Right lobe of liver (tissue), 4 donors: Measurements from ENCODE around the gene MZT2A.
"Not testable (repeated sequence)": the region's sequence is repeated elsewhere in the genome, so short reads cannot be mapped to it uniquely, and the experiment has no call there.

ENCODE experiments used
- POLR2A ChIP-seq: fragments of 450-650 bp; IDR thresholded peaks from one replicate; pipeline ENCODE4 v1.6.1; 2017; ENCODE audit warnings: antibody characterized with exemption, mild to moderate bottlenecking
- TF ChIP-seq, protein P1 (sequence below), 4 donors: fragments of 200-600 bp in 3 of 4; fragments of 450-650 bp in 1 of 4; IDR thresholded peaks; one replicate each; pipeline versions ENCODE4 v1.5.1 to v1.8.0; 2016 to 2022; ENCODE audit warnings: antibody characterized with exemption in 4 of 4, mild to moderate bottlenecking in 2 of 4
- donor health status: DM: no; HTN: no; CAD: no.
- donor health status: DM: no; HTN: no; CAD: no.
- donor health status: DM: no; HTN: yes; CAD: no.

- TF ChIP-seq, protein P1, sequence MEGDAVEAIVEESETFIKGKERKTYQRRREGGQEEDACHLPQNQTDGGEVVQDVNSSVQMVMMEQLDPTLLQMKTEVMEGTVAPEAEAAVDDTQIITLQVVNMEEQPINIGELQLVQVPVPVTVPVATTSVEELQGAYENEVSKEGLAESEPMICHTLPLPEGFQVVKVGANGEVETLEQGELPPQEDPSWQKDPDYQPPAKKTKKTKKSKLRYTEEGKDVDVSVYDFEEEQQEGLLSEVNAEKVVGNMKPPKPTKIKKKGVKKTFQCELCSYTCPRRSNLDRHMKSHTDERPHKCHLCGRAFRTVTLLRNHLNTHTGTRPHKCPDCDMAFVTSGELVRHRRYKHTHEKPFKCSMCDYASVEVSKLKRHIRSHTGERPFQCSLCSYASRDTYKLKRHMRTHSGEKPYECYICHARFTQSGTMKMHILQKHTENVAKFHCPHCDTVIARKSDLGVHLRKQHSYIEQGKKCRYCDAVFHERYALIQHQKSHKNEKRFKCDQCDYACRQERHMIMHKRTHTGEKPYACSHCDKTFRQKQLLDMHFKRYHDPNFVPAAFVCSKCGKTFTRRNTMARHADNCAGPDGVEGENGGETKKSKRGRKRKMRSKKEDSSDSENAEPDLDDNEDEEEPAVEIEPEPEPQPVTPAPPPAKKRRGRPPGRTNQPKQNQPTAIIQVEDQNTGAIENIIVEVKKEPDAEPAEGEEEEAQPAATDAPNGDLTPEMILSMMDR (IDR thresholded peaks at IDR 0.05): not testable (repeated sequence)
- not testable (repeated sequence) for TF ChIP-seq POLR2A
These were observed 41.6 kb upstream of the MZT2A start for GRCh38 chr2:131533609-131534316.
